M059J (cell line): ENCODE data around the gene PCK2. TPM values are rescaled to one million over a fixed set of nuclear protein-coding genes. Genes with fewer than 3 reads are reported as not detected.
A peak's percentile ranks its signal among the peaks of the same experiment; 100 is the strongest.

Experiments
- DNase-seq: peaks from one replicate; pipeline ENCODE4 v3.0.0-alpha.2; 2012; ENCODE audit warnings: low read depth
- total RNA-seq: library from RNA; depleted of rRNA; stranded (reverse); fragments of >200 nt; shearing (Covaris generic); gene quantifications from 2 replicates; pipeline ENCODE4 v1.2.3, GENCODE V29; 2014

PCK2 gene
- total RNA-seq, 1 experiment from 2014 or later: 15.6 TPM

DNA sequence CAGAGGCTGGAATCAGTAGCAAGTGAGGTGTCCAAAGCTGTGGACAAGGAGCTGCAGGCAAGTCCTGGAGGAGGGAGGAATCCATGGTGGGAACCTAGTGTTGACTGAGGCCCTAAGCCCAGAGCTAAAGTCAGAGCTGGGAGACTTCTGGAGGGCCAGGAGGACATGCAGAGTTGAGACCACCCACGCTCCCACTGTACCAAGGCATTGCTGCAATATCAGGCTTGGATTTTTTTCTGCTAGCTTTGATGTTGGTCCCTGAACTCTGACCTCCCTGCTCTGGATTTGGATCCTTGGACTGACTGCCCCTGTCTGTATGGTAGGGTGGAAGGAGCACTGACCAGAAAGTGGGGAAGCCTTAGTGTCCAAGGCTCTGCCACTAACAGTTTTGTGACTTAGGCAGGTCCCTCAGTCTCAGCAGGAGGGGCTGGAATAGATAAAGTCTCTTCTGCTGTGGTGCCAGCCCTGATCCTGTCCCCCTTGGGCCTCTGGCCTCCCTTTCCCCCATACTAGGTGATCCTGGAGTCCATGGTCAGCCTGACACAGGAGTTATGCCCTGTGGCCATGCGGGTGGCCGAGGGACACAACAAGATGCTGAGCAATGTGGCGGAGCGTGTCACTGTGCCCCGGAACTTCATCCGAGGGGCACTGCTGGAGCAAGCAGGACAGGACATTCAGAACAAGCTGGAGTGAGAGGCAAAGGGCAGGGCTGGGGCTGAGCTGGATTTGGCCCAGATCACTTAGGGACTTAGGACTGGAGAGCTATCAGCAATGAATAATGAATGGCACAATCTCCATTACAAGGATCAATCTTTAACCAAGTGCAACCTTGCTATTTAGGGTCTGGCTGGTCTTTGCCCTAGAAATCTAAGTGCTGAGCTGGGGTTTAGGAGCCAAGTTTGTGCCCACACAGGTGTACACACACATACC lies 32.9 kb upstream of the PCK2 start:
- no peak for DNase-seq

DNA sequence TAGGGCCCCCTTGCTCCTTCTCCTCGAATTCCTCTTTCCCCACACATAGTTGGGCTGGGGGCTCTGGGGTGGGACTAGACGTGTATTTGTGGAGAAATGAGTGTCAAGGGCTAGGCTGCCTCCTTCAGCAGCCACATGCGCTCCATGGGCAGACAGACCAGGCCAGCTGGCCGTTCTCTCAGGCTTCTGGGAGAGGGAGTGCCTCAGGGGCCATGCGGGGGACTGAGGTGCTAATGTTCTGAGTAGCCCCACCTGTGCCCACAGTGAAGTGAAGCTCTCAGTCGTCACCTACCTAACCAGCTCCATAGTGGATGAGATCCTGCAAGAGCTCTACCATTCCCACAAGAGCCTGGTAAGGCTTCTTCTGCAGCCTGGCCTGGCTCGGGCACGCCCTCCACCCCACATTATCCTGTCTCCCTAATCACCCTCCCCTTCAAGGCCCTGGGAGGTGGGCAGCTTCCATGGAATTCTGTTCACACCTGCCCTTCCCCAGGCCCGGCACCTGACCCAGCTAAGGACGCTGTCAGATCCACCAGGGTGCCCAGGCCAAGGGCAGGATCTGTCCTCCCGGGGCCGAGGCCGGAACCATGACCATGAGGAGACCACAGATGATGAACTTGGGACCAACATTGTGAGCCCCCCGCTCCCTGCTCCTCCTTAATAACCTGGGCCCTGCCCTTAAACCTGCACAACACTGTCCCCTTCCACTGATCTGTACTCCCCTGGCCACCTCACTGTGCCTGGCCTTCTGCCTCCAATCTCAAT lies 31.7 kb upstream of the PCK2 start:
- DNase-seq: no peak

DNA sequence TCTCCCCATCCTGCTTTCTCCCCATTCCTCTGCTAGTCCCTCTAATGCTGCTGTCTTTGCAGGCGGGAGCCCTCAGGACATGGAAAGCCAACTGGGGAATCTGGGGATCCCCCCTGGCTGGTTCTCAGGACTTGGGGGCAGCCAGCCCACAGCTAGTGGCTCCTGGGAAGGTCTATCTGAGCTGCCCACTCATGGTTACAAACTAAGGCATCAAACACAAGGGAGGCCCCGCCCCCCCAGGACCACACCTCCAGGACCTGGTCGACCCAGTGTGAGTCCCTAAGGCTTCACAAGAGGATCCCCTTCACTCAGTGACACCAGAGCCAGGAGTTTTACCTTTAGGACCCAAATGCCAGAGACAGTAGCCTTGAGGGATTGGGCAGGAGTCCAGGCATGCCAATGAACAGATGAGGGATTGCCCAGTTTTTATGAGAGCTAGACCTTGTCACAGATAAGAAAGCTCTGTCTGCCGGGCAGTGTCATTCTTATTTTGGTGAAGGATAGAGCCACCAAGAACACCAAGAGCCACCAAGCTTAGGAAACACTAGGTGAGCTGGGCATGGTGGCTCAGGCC lies 30.8 kb upstream of the PCK2 start:
- peak; percentile 23 for DNase-seq

DNA sequence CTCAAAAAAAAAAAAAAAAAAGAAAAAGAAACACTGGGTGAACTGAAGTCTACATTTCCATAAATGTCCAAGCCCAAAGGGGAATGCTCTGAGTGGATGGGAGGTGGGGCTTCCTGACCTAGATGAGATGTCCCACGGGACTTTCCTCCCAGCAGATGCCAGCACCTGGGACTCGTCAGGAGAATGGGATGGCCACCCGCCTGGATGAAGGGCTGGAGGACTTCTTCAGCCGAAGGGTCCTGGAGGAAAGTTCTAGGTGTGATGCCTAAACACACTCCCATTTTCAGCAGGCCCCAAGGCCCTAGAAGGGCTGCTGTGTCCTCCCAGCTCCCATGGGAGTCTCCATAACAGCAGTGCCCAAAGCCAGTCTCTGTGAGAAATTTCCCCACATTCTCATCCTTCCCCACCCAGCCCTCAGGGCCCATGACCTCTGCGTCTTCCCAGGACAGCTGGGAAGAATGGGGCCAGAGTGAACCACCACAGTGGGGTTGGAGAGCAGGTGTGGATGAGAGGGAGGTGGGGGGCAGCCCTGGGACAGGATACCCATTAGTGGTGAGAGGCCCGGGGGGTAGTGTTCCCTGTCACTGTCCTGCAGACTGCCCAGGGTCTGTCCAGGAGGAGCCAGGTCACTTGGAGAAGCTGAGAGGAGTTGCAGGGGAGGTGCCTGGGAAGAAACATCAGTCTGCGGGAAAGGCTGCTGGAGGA lies 29.9 kb upstream of the PCK2 start:
- DNase-seq: no peak

DNA sequence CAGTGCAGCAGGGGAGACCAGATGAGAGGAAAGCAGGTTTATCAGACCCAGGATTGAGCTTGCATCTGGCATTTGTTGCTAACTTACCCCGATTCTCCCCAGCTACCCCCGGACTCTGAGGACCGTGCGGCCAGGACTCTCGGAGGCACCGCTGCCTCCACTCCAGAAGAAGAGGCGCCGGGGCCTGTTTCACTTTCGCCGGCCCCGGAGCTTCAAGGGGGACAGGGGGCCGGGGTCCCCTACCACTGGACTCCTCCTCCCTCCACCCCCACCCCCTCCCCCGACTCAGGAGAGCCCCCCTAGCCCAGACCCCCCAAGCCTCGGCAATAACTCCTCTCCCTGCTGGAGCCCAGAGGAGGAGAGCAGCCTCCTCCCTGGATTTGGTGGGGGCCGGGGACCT lies 29.3 kb upstream of the PCK2 start:
- DNase-seq: no peak

DNA sequence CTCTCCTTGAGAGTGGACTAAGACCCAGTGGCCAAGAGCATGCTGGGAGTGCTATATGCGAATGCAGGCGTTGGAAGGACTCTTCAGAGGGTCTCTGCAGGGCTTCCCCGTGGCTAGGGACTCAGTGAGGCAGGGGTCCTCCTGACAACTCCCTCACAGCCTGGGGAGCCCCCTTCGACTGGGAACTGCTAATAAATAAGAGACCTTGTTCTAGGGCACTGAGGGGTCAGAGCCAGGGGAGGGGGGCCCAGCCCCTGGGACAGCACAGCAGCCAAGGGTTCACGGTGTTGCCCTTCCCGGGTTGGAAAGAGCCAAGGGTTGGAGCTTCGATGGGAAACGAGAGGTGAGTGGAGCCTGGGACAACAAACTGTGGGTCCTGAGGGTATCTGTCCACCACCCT lies 28.7 kb upstream of the PCK2 start:
- DNase-seq: no peak

DNA sequence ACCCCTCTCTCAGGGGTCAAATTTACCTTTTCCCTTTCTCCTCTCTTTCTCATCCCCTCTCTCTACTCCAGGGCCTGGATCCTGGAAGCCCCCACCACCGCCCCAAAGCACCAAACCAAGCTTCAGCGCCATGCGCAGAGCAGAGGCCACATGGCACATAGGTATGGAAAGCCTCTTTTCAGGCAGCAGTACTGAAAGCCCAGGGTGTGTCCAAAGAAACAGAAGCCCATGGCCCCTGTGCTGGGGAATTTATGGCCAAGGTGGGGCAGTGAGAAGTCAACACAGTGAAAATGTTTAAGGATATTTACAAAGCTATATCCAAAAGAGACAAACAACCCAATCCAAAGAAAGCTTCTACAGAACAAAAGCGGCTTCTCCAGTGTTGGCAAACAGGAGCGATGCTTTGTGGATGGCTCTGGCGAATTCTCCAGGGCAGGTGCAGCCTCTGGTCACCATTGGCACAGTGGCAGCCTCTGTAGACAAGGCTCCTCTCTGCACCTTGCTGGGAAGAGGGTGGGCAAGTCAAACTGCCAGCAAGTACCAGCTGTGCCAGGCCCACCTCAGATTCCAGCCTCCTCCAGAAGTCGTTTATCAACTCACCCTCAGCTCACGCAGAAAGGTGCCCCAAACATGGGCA lies 27.5 kb upstream of the PCK2 start:
- no peak for DNase-seq

DNA sequence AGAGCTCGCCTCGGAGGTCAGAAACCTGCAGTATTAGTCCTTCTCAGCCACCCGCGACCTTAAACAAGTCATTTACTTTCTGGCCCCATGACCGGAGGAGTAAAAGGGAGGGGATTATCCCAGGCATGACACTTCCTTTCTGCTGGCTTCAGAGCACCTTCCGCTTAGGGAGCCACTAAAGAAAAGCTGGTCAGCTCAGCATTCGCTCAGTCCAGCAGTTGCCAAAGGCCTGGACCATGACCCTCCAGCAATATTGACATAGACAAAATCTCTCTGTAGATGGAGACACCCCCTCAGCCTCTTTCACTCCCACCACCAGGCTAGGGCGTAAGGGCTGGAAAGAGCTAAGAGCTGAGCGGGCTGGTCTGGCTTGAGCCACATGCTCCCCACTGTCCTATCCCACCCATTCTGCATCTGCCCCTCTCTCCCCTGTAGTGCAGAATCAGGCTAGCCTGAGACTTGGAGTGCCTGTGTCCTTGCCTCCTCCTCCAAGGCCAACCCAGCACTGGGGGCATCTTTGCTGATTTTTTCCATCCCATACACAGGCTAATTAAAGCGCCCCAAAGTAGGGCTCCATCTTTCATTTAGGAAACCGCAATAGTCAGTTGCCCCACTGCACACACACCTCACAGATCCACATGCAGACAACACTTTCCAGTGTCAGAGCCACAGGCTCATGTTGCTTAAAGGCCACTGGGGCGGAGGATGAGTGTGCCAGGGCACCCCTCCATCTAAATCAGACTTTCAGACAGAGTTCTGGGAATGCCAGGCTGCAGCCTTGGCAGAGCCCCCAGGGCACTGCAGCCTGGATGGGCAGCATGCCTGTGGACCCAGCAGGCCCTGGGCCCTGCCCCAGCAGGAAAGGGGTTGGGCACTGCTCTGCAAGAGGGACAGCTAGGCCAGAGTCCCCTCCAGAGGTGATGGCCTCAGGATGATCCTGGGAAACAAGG lies 26.7 kb upstream of the PCK2 start:
- no peak for DNase-seq

DNA sequence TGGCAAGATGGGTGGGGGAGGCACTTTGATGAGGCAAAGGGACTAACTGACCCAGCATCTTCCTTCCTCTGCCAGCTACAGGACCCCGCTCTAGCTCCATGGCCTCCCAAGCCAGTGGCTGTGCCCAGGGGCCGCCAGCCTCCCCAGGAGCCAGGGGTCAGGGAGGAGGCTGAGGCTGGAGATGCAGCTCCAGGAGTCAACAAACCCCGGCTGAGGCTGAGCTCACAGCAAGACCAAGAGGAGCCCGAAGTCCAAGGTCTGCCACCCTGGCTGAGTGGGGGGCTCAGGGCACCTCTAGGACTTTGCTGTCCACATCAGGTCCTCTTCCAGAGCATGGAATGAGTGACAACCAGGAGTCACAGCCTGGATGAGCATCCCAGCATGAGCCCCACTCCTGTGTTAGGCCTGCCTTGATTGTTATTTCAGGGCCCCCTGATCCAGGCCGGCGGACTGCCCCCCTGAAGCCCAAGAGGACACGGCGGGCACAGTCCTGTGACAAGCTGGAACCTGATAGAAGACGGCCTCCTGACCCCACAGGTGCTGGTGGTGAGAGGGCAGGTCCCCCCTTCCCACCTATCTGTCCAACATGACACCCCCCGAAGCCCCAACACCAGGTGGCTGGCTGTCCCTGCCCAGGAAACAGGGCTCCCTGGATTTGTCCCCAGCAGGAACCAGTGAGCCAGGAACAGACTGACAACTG lies 25.2 kb upstream of the PCK2 start:
- DNase-seq: no peak

DNA sequence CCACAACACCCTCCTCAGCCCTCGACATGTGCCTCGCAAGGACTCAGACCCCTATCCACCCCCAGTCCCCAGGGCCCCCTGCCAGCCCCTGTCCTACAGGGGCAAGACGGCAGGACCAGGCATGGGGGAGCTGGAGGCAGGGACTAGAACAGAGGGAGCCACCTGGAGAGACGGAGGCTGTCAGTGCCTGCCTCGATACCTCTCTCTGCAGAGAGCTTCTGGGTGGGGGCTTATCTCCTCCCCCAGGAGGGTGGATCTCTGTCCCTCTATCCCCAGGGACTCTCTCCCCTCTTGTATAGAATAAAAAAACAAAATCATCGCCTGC lies 24.7 kb upstream of the PCK2 start:
- no peak for DNase-seq

DNA sequence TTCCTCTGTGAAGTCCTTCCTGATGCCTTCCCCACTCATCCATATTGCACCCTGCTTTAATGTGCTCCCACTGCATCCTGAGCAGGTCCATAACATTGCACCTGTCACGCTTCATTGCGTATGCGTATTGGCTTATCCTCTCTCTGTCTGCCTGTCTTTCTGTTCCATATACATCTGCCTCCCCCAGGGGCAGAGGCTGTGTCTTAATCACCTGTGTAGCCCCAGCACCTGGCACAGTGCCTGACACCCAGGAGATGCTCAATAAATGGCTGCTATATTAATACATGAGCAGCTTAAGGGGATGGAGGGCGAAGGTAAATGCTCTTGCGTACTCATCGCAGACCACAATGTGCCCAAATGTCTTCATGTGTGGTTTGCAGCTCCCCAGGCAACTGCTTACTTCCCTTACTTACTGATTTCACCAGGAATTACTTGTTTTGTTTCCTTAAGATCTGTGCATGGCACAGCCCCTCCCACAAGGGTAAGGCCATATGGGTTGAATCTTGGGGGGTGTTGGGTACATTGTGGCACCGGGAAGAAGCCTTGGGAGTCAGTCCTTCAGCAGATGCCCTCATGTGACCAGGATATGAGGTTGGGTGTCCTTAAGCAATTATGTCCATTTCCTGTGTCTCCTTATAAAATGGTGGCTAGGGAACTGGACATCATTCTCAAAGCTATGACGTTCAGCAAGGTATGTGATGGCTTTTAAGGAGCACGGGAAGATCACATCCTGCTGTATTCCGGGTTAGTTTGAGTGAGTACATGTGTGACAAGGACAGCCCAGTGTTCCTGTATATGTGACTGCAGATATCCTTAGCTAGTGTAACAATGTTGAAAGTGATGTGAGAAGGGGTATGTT lies 23.6 kb upstream of the PCK2 start:
- no peak for DNase-seq

DNA sequence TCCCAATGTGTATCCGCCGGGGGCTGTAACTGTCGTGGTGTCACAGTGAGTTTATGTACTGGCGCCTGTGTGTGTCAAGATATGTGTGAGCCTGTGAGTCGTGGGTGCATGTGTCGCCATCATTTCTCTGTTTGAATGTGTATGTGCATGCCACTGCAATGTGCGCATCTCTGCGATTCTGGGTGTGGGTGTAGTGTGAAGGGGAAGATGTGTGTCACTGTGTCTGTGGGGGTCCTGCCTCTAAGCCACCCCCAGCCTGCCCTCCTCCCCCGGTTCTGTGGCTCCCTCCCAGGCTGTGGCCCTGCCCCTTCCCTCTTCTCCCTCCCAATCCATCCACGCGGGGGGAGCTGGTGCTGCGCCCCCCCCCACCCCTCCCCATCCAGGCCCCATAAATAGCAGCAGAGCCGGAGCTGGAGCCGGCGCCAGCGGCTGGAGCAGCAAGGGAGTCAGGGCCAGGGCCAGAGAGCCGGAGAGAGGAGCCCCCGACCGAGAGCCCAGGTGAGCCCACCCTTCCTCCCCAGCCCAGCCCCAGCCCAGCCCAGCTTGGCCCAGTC lies 22.9 kb upstream of the PCK2 start, which contains the start of gene CPNE6:
Gene CPNE6, plus strand, starts transcription at position 419 of the 554 bp plus-strand sequence. CDS start 1,375 bp downstream, outside the sequence.
- DNase-seq: no peak

DNA sequence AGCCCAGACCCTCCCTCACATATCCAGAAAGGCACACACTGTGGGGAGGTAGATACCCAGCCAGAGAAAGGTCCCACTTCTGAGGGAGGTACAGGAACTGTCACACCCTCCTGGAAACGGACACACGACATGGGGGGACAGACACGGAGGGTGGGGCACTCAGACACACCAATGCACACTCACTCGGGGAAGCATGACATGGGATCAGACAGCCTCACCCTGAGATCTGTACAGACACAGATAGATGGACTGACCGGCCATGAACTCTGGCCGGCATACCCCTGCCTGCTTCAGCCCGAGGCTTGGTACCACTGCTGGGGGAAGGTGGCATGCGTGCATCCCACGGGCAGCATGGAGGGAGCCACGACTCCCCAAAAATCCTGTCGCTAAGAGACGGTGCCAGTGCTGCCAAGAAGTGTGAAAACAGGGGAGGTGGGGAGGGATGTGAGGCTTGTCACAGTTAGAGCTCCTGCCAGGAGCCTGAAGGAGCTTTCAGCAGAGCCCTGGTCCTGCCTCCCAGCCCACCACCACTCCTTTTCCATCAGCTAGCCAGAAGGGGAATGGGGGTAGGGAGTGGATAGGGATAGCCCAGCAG lies 22.2 kb upstream of the PCK2 start:
- DNase-seq: no peak

DNA sequence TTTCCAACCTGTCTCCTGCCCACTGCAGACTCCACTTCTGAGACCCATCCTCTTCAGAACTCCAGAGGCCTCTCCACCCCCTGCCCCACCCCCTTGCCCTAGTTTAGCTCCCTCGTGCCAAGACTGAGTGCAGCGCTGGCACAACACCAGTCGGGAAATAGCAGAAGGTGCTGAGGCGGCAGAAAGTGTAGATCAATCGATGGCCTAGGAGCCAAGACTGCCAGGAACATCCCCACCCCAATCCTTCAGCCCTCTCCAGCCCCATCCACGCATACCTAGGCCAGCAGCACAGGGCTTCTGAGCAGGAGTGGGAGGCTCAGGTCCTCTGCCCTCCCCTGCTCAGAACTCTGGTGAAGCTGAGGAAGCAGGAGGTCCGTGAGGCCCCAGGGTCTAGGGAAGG lies 21.7 kb upstream of the PCK2 start:
- DNase-seq: no peak

DNA sequence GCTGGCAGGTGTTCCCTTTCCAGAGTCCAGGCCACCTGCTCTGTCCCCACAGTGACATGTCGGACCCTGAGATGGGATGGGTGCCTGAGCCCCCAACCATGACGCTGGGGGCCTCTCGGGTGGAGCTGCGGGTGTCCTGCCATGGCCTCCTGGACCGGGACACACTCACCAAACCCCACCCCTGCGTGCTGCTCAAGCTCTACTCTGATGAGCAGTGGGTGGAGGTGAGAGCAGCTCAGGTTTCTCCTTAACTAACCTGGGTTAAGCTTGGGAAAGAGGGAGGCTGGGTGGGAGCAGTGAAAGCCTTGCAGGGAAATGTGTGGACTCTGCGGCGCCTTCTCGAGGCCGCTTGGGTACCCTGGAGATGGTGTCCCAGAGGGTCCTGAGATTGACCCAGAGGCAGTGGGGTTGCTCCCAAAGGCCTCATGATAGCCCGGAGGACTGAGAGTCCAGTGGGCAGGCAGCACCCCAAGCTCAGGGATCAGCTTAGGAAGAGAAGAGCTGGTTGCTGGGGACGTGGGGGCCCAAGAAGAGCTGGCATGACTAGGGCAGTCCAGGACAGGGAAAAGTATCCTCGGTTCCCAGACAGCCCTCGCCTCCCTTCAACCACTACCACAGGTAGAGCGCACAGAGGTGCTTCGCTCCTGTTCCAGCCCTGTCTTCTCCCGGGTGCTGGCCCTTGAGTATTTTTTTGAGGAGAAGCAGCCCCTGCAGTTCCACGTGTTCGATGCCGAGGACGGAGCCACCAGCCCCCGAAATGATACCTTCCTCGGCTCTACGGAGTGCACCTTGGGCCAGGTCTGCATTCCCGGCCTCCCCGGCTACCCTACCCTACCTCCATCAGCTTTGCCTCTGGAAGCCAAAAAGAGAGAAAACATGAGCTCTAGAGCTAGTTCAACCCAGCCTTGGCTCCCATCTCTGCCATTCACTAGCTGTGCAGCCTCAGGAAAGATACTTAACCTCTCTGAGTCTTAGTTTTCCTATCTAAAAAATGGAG lies 20.9 kb upstream of the PCK2 start:
- no peak for DNase-seq

DNA sequence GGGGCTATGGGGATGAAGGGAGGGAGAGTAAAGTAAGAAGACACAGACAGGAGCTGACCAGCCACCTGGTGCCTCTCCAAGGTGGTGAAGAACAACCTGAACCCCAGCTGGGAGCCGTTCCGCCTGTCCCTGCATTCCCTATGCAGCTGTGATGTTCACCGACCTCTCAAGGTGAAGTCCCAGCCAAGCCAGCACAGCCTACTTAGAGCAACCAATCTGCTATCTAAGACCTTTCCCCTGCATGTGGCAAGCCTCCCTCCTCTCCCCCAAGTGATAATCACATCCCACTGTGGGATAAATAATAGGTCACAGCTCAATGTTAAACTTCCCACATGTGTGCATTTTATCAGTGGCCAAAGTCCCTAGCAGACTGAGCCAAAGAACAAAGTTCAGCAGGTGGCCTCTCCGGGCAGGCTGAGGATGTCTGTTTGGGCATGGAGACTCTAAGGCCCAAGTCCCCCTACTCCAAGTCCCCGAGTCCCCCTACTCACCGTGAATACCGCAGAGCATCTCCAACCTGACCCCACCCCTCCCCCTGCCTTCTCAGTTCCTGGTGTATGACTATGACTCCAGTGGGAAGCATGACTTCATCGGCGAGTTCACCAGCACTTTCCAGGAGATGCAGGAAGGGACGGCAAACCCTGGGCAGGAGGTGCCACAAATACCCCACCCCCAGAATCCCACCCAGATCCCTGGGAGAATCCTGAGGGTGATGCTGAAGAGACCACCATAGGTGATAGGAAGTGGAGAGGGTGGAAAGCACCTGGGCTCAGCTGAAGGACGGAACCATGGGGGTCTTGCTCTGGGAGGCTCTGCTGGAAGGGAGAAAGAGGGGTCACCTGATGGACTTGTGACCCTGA lies 19.3 kb upstream of the PCK2 start:
- no peak for DNase-seq
